SHP77 (cell line): ENCODE measurements around the gene P2RX3.
"Not testable (repeated sequence)": the region's sequence is repeated elsewhere in the genome, so short reads cannot be mapped to it uniquely, and the experiment has no call there.

ENCODE experiments used
- DNase-seq, 2 experiments: peaks; one replicate each; lab custom pipeline; 2025; lab: John Stamatoyannopoulos, UW

P2RX3 gene

DNA sequence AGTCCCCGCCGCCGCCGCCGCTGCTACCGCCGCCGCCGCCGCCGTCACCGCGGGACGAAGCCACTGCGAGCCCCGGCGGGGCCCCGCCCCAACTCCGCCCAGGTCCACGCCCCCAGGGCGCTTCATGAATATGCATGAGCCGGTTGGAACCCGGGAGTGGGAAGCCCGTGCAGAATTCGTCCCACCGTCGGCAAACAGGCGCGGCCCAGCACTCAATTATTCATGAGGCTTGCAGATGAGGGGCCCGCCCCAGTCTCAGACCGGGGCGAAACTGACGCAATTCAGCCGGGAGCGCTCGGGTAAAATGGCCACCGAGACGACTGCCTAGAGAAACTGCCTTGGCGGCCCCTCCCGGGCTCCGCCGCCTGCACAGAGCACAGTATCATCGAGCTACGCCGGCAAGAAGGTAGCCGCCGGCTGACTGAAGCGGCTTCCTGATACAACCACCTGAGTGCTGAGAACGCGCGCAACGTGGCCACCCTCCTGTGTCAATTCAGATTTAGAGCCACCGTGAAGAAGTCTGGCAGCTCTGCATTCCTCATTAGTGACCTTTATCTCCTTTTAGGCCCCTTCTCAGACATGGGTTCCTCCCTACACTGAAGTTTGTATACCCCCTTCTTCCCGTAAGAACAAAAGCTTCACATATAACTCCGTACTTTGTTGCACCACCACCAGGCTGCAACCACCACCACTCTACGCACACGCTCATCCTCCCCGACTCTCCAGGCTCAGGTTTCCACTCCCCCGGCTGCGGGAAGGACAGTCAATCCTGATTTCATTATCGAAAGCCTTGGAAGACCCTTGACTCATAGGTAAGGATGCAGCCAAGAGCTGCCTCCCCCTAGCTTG, 13.0 kb upstream of the P2RX3 start, which contains the start of gene TNKS1BP1:
Gene TNKS1BP1 (minus strand): TSS at position 67 of the 849 bp plus-strand sequence. CDS start 3,067 bp downstream, outside the sequence.
- DNase-seq = peak; percentile 87 to 88

DNA sequence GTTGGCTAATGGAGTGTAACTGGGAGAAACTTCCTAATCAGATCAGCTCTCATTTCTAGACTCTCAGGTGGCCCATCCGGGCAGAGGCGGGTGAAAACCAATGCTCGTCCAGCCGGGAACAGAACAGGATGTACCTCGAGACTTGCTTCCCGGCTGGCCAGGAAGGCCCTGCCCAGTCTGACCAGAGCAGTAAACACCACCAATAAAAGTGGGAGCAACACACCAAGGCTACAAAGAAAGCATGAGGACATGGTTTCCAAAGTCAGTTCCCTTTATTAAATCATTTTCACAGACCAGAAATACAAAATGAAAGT, 12.5 kb upstream of the P2RX3 start:
- DNase-seq = peak in 1 of 2 experiments; percentile 32

DNA sequence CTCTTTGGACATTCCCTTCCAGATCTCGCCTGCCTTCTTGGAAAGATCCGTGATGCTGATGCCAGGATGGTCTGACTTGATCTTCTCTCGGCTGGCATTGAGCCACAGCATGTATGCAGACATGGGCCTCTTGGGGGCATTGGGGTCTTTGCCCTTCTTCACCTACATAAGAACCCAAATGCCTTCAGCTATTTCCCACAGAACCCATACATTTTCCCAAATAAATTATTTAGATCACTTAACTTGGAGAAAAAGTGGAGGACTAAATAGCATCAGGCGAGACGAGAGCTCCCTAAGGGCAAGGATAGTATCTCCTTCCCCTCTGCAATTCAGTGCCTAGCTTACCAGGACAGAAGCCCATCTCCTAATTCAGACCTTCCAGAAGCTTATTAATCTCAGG, 10.4 kb upstream of the P2RX3 start:
- no peak for DNase-seq

DNA sequence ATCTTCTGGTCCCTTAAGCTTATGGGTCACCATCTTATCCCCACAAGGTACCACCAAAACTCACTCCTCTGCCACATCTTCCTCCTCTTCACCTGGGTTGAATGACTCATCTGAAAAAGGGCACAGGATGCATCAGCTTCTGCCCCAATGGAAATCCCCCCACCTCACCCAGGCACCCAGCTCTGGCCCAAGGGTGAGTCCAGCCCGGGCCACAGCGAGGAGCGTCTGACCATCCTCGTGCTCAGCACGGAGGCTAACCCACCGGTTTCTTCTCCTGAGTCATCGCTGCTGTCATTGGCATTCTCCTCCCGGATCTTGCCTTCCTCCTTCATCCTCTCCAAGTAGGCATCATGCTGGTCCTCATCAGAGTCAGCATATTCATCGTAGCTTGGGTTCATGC, 8.1 kb upstream of the P2RX3 start:
- DNase-seq = no peak

DNA sequence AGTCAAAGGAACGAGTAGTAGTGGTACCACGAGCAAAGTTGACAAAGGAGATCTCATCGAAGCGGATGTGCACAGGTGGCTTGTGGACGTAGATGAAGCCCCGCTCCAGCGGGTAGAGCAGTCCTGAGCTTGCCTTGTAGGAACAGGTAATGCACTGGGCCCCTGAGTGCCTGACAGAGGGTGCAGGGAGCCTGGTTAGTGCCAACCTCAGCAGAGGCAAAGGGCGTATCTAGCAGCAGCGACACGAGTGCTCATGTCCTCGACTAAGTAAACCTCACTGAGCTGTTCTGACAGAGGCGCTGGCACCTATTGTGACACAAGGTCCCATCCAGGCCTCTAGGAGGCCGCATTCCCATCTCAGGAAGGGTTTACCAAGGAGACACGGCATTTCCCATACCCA, 6.4 kb upstream of the P2RX3 start:
- DNase-seq = no peak

DNA sequence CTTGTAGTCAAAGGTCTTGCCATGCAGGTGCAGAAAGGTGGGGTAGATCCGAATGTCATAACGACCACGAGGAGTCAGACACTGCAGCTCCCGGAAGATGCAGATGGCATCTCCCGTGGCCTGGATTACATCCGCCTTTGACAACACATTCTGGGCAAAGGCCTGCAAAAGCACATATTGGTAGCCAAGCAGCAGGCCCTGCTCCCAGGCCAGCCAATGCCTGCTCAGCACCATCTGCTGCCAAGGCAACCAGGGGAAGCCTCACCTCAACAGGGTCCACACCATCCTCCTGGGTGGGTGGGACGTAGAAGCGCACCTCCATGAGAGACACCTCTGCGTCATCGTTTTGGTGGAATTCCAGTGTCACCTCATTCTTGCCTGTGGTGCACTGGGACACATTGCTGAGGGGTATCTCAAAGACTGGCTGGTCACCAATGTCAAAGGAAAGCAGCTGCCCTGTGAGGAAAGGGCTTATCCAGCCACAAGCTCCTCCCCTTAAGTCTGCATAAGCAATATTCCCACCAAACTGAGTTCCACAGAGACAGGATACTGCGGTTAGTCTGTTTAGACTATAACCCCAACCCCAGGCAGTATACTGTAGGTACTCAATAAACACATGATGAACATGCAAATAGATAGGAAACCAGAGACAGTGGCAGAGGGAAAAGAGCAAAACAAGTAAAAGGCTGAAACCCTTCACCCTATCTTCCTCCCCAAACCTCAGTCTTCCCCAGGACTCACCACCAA, 5.3 kb upstream of the P2RX3 start:
- DNase-seq = no peak

DNA sequence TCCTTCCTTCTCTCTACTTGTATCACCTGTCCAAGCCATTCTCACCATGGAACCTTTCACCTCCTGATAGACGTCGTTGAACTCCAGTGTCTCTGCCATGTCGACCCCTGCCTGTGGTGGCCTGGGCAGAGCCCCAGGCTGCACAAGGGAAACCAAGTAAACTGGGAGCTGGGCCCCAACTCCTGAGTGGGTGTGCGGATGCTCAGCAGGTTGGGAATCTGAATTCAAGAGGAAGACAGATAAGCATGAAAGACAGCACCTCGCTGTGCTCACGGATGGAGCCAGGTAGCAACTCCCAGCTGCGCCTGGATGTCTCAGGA, 3.2 kb upstream of the P2RX3 start:
- DNase-seq = no peak

DNA sequence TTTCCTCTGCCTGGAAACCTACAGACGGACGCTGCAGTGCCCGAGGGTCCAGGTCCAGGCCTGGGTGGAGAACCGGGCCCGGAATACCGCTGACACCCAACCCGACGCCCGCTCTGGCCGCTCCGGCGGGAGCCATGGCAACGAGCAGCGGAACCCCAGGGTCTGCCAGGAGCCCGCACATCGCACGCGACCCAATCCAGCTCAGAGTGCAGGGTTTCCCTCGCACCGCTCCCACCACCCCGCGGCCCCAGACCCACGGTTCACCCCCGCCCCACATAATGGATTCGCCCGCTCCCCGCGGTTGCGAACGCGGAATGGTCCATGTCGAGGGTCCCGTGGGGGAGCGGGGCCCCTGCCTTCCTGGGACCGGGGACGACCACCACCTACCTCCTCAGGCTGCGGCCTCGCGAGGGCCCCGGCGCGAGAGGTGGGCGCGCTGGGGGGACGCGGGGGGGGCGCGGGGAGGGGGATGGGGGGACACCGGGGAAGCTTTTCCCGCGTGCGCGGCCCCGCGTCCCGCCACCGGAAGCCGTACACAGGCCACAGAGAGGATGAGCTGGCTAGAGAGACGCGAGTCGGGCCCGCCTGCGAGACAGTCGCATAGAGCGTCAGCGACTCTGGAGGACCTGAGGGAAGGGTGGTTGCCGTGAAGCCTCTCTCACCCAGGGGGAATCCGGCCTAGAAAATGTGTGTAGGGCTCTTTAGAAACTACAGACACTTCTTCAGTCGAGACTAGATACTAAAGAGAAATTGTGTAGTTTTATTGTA, 2.6 kb upstream of the P2RX3 start, which contains the start of gene SSRP1:
Gene SSRP1 (minus strand): TSS at position 550 of the 768 bp plus-strand sequence. CDS start 771 bp downstream, outside the sequence.
- DNase-seq = peak; percentile 65 to 66

DNA sequence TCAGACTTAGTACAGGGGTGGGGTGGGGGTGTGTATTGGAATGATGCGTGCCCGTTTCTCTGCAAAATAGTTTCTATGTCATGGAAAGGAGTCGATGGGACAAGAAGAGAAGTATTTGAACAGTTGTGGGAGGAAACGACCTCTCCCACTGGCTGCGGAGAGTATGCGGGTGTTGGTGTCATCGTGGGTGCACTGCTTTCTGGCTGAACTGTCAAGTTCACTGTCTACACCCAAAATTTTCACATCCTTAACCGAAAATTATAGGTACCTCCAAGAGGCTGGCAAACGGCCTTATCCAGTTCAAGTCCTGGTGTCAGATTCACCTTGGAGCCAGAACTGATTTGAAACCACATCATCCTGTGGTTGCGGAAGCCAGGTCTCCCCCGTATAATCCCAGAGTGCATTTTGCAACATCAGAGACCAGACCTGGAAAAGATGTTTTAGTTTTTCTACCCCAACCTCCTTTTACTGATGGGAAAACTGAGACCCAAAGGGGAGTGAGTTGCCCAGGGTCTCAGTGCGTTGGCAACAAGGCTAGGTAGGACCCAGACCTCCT, 2.0 kb upstream of the P2RX3 start:
- DNase-seq = no peak

DNA sequence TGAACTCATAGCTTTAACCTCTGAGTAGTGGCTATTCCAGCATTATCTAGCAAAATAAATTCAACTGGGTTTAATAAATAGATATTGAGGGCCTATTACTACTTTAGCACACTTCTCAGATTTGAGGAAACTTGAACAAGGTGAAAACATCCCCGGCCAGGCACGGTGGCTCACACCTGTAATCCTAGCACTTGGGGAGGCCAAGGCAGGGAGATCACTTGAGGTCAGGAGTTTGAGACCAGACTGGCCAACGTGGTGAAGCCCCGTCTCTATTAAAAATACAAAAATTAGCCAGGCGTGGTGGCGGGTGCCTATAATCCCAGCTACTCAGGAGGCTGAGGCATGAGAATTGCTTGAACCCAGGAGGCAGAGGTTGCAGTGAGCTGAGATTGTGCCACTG, 1.3 kb upstream of the P2RX3 start:
- not testable (repeated sequence) for DNase-seq

DNA sequence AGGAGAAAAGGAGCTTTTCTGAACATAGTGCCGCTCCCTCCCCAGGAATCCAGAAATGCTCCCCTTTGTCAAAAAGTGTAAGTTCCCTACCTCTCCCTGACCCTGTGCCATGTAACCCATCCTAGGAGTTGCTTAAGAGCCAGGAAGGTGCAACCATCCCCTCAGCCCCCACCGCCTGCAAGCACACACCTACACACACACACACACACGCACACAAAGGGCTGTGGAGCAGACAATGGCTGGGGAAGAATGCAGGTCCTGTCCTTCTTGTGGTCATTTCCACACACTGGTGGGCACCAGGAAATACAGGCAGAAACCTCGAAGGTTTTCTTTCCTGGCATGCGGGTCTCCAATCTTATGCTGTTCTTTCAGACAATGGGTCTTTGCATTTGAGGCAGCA, 1.2 kb downstream of the P2RX3 start:
- no peak for DNase-seq

DNA sequence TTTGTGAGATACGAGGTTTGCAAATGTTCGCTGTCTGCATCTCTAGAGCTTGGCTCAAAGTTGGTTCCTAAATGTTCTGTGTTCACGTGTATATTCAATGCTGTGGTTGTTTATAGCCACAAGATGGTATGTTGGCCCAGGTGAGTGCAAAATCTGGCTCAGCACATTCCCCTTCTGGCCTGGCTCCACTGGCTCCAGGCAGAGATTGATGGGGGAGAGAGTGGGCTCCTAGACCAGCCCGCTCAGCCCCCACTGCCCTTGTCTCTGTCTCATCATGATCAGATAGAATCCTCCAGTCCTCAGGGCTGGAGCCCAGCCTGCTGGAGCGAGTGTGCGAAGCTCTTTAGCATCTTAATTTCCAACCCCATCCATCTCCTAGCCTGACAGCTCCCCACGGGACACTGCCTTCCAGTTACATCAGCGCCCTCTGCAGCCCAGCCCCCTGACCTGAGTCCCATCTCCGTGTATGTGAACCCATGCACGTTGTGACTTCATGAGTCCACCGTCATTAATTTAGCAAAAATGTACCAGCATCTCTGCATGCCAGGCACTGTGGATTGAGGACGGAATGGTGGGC, 2.0 kb downstream of the P2RX3 start:
- no peak for DNase-seq

DNA sequence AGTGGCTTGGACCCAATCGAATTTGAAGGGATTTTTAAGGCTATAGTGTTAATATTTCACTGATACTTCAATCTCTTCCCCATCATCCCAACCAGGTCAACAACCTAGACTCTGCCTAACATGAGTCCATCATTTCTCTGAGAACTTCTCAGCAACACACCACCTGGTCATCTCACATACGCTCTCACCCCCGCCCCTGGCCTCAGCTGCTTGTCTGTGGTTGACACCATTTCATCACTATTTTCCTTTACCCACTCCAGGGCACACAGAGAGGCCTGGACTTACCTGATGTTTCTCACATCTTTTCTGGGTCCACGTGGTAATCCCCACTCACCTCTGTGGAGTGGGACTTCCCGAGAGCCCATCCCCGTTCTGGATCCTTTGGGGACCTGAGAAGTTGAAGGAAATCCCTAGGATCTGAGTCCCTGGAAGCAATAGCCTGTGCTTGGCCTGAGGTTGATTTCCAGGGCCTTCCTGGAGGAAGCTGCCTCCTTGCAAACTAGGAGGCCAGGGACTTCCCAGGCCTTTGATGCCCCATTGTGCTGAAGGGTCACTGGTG, 3.2 kb downstream of the P2RX3 start:
- DNase-seq = no peak

DNA sequence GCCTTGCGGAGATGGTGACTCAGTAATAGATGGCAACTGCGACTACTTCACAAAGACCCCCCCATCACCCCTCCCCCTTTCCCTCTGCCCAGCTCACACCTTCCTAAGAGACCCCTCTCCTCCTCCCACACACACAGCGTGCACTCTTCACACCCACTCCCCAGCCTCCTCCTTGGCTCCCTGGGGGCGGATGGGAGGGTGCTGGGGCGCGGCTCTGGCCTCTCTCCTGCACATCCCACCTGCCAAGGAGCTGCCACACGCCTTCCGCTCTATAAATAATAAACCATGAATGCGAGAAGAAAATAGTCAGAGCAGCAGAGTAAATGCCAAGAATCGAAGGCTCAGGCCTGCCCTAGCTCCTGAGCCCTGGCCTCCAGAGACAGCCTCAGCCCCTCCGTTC, 4.5 kb downstream of the P2RX3 start:
- DNase-seq = no peak

DNA sequence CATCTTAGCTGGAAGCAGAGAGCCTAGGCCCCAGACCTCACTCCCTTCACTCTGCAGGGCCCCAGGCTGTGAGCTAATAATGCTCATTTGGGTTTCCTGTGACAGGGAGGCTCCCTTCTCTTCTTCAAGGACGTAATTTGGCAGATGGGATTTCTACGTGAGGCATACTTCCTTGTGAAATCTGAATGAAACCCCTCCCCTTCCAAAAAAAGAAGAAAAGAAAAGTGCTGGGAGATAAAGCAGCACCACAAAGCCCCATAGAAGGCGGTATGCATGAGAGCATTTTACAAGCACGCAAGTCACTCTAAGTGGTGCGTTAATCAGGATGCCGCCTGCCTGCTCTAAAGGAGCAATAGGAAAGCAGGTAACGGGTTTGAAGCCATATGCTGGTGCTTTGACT, 5.7 kb downstream of the P2RX3 start:
- DNase-seq = no peak

DNA sequence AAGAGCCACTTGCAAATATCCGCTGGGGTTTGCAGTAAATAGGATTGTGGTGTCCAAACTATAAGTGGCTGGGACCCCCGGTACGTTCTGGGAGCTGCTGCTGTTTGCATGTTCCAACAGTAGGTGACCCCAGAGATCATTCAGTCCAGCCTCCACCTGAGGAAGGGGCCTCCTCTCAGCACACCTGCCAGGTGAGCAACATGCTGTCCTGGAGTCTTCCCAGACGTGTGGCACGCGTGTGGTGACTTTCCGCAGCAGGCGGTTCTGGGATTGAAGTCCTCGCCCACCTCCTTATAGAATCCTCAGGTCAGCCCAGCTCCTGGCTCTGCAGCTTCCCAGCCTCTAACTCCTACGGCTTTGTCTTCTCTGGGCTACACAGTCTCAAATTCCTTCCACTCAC, 6.7 kb downstream of the P2RX3 start:
- no peak for DNase-seq

DNA sequence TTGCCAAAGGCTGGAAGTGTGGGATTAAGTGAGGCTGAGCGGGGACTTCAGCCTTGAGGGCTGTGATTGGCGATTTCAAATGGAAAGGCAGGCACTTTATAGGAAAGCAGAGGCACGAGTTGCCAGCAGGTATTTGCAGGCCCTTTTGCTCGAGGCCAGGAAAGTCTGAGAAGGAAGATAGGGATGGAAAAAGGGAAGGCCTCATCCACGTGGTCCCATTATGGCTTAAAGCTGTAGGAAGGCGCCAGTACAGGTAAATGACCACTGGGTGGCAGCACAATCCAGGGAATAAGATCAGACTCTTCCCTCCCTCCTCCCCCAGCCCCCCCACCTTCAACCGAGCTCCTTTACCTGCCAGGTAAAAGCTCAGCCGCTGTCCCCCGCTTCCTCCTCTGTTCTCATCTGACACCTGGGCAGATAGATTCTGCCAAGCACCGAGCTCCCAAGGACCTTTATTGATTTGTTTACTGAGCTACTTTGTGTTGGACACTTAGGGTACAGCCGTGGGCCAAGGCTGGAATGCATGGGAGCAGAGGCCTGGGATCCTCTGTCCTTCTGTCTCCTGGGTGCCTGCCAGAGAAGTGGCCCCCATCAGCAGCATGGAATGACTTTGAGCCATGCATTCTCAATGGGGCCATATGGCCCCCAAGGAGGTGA, 7.5 kb downstream of the P2RX3 start:
- peak in 1 of 2 experiments; percentile 23 for DNase-seq

DNA sequence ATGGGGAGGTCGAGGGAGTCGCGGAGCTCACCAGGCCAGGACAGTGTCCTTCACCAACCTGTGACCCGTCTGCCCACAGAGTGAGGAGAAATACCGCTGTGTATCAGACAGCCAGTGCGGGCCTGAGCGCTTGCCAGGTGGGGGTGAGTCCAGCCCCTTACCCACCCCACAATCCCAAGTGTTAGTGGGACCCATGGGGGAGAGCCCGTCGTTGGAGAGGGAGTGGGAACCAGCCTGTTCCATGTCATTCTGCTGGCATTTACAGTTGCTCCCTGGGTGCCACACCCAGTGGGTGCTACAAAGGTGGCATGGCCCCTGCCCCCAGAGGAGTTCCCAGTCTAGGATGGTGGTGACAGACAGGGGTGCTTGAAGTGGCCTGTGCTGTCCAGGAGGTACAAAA, 9.2 kb downstream of the P2RX3 start:
- no peak for DNase-seq

DNA sequence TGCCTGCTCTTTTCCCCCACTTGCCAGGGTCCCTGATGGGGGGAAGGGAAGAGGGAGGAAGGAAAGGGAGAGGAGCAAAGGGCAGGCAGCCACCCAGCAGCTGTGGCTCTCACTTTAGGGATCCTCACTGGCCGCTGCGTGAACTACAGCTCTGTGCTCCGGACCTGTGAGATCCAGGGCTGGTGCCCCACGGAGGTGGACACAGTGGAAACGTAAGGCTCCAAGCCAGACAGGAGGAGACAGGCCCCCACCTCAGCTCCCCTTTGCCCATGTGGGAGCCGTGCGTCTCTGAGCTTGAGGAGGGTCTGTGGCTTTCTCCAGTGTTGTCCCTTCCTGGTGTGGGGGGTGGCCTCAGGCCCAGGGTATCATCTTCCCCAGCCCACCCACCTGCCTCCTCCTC, 9.9 kb downstream of the P2RX3 start:
- DNase-seq = no peak

DNA sequence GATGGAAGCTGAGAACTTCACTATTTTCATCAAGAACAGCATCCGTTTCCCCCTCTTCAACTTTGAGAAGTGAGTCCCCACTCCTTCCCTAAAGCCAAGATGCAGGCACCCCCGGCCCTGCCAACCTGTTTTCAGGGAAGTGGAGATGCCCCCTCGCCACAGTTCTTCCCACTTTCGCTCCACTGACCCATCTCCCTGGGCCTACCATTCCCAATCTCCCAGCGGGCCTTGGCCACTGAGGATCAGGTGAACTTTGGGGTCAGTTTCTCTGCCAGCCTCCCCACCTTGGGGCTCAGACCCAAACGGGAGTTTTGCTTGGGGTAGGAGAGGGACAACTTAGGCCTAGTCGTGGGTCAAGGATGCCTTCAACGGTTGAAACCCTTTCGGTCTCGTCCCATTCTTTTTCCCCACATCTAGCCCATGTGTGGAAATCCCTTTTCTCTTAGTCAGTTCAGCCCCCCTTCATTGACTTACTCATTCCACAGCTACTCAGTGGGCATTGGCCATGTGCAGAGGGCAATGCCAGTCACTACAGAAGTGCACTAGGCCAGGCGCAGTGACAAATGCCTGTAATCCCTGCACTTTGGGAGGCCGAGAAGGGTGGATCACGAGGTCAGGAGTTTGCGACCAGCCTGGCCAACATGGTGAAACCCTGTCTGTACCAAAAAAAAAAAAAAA, 10.6 kb downstream of the P2RX3 start:
- no peak for DNase-seq
